ENCODE data around the gene GUCY2F. TPM values are rescaled to one million over a fixed set of nuclear protein-coding genes. Genes with fewer than 3 reads are reported as not detected.

GUCY2F gene
- total and polyA plus RNA-seq, 4 donors, result 0.17 to 0.40 (median 0.24) TPM

DNA sequence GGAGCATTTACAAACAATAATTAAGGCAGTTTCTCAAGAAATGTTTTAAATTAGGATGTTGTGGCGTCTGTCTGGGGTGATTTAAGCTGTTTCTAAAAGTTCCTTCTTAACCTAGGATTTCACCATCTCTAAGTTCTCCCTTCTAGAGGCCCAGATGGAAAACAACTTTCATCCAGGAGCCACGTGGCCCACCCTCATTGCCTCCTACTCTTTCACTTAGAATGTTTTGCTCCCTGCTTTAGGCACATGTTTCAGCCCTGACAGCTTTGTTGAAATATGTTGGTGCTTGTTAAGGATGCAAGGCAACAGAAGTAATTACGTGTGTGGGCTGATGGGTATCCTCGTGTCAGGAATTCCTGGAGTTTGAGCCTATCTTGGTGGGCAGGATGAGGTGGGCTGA is 131.3 kb downstream of the GUCY2F start:
- Histone ChIP-seq H3K4me3 (ENCODE audit: low read depth, low read length) (no peak overlapping the region), H3K4me1 (ENCODE audit: control insufficient read depth, insufficient read depth, low read length) (no peaks in the 10 kb centered on the region), H3K9me3 (ENCODE audit: control insufficient read depth, insufficient read depth, low read length) (no peaks in the 10 kb centered on the region), H3K36me3 (ENCODE audit: control insufficient read depth, insufficient read depth, low read length) (no peaks in the 10 kb centered on the region), H3K27me3 (ENCODE audit: control insufficient read depth, insufficient read depth, low read length) (peaks cover 7% of the 10 kb centered on the region), H3K27ac (ENCODE audit: low read depth, low read length) (no peak overlapping the region)
- 48% methylated on average over 3 of the region's 4 CpGs for WGBS (ENCODE audit: insufficient coverage)
- no peak for DNase-seq (ENCODE audit: low read depth in 4 of 6, low spot score in 6 of 6)

DNA sequence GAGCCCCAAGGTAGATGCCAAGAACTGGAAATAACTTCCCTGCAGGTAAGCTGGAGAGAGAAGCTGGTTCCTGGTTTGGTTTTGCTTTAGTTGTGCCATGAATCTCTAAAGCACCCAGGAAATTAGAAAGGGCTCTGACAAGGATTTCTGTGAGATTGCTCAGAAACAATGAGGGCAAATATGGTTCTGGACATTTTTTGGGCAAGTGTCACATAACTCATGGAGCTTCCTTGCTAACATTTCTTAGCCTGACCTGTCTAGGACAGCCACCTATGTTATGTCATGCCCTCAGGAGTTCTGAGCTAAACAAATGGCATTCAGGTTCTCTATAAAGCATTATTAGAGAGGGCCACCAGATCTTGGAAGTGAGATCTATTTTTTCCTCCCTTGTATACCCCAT is 131.8 kb downstream of the GUCY2F start:
- Histone ChIP-seq H3K36me3 (ENCODE audit: control insufficient read depth, insufficient read depth, low read length) (no peaks in the 10 kb centered on the region), H3K27ac (ENCODE audit: low read depth, low read length) (no peak overlapping the region), H3K27me3 (ENCODE audit: control insufficient read depth, insufficient read depth, low read length) (peaks cover 7% of the 10 kb centered on the region), H3K4me1 (ENCODE audit: control insufficient read depth, insufficient read depth, low read length) (no peaks in the 10 kb centered on the region), H3K4me3 (ENCODE audit: low read depth, low read length) (no peak overlapping the region), H3K9me3 (ENCODE audit: control insufficient read depth, insufficient read depth, low read length) (no peaks in the 10 kb centered on the region)
- DNase-seq (ENCODE audit: low read depth in 4 of 6, low spot score in 6 of 6), result no peak

DNA sequence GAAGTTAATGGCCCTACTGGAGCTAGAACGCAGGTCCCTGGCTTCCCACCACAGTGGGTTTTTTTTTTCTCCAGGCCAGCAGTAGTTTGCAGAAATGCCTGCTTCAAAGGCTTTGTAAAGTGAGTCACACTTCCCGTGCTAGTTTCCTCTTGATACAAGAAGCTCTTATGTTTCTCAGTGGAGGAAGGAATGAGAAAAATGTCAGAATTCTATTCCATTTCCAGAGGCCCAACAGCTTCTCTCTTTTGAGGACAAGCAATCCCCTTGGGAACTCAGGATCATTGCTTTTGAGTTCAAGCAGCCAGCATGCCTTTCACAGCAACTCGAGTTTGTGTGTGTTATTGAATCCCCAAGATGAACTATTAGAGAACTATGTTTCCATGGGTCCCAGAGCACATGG is 134.3 kb downstream of the GUCY2F start:
- Histone ChIP-seq H3K4me1 (ENCODE audit: control insufficient read depth, insufficient read depth, low read length) (no peaks in the 10 kb centered on the region), H3K36me3 (ENCODE audit: control insufficient read depth, insufficient read depth, low read length) (no peaks in the 10 kb centered on the region), H3K4me3 (ENCODE audit: low read depth, low read length) (no peak overlapping the region), H3K27me3 (ENCODE audit: control insufficient read depth, insufficient read depth, low read length) (peaks cover 3% of the 10 kb centered on the region), H3K9me3 (ENCODE audit: control insufficient read depth, insufficient read depth, low read length) (no peaks in the 10 kb centered on the region), H3K27ac (ENCODE audit: low read depth, low read length) (no peak overlapping the region)
- 6% methylated on average over 2 of the region's 3 CpGs for WGBS (ENCODE audit: insufficient coverage)
- DNase-seq (ENCODE audit: low read depth in 4 of 6, low spot score in 6 of 6), result peak in 1 of 6 donors; percentile 16

DNA sequence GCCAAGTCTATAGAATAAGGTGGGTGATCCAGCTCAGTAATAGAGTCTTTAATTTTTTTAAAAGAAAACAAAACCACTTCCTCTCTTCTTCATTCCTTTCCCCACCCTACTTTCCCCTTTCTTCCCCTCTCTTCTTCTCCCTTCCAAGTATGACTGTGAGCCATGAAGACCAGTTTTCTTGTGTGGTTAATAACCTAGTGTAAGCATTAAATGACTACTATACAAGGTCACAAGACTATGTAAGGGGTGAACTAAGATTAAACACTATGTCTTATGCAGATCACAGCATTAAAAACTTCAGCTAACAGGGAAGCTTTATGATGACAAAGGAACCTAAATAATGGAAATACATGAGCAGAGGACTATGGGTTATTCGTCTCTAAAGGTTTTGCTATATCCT is 135.4 kb downstream of the GUCY2F start:
- no CpG with 5 or more reads among the region's 1 CpG for WGBS (ENCODE audit: insufficient coverage)
- H3K9me3 ChIP-seq (ENCODE audit: control insufficient read depth, insufficient read depth, low read length), result no peaks in the 10 kb centered on the region
- H3K4me3 ChIP-seq (ENCODE audit: low read depth, low read length), result no peak overlapping the region
- H3K27ac ChIP-seq (ENCODE audit: low read depth, low read length), result no peak overlapping the region
- no peak for DNase-seq (ENCODE audit: low read depth in 4 of 6, low spot score in 6 of 6)
- H3K4me1 ChIP-seq (ENCODE audit: control insufficient read depth, insufficient read depth, low read length), result no peaks in the 10 kb centered on the region
- H3K27me3 ChIP-seq (ENCODE audit: control insufficient read depth, insufficient read depth, low read length), result no peaks in the 10 kb centered on the region
- no peaks in the 10 kb centered on the region for H3K36me3 ChIP-seq (ENCODE audit: control insufficient read depth, insufficient read depth, low read length)

DNA sequence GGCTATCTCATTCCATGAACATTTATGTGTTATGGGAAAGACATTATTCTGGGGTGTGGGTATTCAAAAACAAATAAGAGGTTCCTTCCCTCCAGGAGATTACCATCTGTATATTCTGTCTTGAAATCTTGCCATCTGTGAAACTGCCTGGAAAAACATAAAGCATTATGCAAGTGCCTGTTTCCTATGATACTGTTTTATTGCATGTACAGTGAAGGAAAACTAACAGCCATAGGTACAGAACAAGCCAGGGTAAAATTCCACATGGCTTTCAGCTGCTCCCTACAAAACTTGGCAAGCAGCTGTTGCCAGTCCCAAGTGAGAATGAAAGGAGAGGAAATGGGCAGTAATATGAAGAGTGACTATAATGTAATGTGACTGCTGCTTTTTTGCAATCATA is 136.0 kb downstream of the GUCY2F start:
- Histone ChIP-seq H3K36me3 (ENCODE audit: control insufficient read depth, insufficient read depth, low read length) (no peaks in the 10 kb centered on the region), H3K4me1 (ENCODE audit: control insufficient read depth, insufficient read depth, low read length) (no peaks in the 10 kb centered on the region), H3K27ac (ENCODE audit: low read depth, low read length) (no peak overlapping the region), H3K27me3 (ENCODE audit: control insufficient read depth, insufficient read depth, low read length) (no peaks in the 10 kb centered on the region), H3K4me3 (ENCODE audit: low read depth, low read length) (no peak overlapping the region), H3K9me3 (ENCODE audit: control insufficient read depth, insufficient read depth, low read length) (no peaks in the 10 kb centered on the region)
- peak in 1 of 6 donors; percentile 10 for DNase-seq (ENCODE audit: low read depth in 4 of 6, low spot score in 6 of 6)

DNA sequence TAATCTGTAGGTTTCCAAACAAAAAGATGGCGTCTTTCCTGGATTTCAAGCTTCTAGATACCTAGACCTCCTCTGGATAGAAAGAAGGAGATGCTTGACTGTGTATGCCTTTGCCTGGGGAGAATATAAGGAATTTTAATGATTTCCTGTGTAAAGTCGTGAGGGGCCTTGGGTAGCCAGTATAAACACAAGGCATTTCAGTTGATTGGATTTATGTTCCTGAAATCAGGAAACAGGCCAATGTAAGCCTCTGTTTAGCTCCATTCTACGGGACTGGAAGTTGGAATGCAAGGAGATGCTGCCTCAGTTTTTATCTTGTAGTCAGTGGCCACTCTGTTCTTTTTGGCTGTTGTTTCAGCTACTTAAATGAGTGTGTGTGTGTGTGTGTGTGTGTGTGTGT is 137.2 kb downstream of the GUCY2F start:
- 0% methylated on average over 1 of the region's 3 CpGs for WGBS (ENCODE audit: insufficient coverage)
- Histone ChIP-seq H3K4me1 (ENCODE audit: control insufficient read depth, insufficient read depth, low read length) (no peaks in the 10 kb centered on the region), H3K9me3 (ENCODE audit: control insufficient read depth, insufficient read depth, low read length) (peaks cover under 1% of the 10 kb centered on the region), H3K27ac (ENCODE audit: low read depth, low read length) (no peak overlapping the region), H3K27me3 (ENCODE audit: control insufficient read depth, insufficient read depth, low read length) (no peaks in the 10 kb centered on the region), H3K36me3 (ENCODE audit: control insufficient read depth, insufficient read depth, low read length) (no peaks in the 10 kb centered on the region), H3K4me3 (ENCODE audit: low read depth, low read length) (no peak overlapping the region)
- no peak for DNase-seq (ENCODE audit: low read depth in 4 of 6, low spot score in 6 of 6)

DNA sequence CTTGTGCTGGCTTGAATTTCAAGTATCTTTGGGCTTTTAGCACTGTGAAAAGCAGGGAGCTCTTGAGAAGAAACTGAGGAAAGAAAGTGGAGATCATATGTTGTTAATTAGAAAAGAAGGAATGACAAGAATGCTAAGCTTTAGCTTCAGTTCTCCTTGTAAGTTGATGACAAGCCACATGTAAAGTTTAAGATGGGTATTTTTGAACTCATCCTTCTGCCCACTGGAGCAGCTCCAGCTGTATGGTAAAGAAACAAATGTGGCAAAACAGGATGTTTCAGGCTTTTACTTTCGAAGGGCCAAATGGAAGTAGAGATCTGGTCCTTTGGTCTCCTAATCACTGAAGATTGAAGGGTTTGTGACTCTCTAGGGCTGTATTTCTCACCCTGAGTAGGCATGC is 137.8 kb downstream of the GUCY2F start:
- Histone ChIP-seq H3K4me3 (ENCODE audit: low read depth, low read length) (no peak overlapping the region), H3K36me3 (ENCODE audit: control insufficient read depth, insufficient read depth, low read length) (no peaks in the 10 kb centered on the region), H3K27ac (ENCODE audit: low read depth, low read length) (no peak overlapping the region), H3K9me3 (ENCODE audit: control insufficient read depth, insufficient read depth, low read length) (peaks cover 2% of the 10 kb centered on the region), H3K4me1 (ENCODE audit: control insufficient read depth, insufficient read depth, low read length) (no peaks in the 10 kb centered on the region), H3K27me3 (ENCODE audit: control insufficient read depth, insufficient read depth, low read length) (no peaks in the 10 kb centered on the region)
- WGBS (ENCODE audit: insufficient coverage), result 100% methylated on average over 1 of the region's 1 CpG
- no peak for DNase-seq (ENCODE audit: low read depth in 4 of 6, low spot score in 6 of 6)

DNA sequence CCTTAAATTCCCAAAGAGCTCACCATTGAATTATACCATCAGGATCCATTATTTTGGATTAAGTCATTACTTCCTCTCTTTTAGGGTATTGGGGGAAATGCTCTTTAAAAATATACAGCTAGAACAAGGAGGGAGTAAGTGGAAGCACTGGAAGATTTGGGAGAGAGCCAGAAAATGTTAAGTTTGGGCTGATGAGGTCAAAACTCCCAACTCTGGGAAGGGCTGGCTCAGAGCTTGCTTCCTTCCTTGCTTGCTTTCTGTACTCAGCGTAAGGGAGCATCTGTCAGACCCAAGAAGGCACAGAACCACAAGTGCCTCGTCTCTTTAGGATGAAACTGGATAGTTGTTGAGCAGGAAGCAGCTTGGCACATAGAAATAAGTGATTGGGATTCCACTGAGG is 138.2 kb downstream of the GUCY2F start:
- no peaks in the 10 kb centered on the region for H3K4me1 ChIP-seq (ENCODE audit: control insufficient read depth, insufficient read depth, low read length)
- H3K27me3 ChIP-seq (ENCODE audit: control insufficient read depth, insufficient read depth, low read length), result no peaks in the 10 kb centered on the region
- no peak overlapping the region for H3K27ac ChIP-seq (ENCODE audit: low read depth, low read length)
- H3K4me3 ChIP-seq (ENCODE audit: low read depth, low read length), result no peak overlapping the region
- H3K9me3 ChIP-seq (ENCODE audit: control insufficient read depth, insufficient read depth, low read length), result peaks cover 2% of the 10 kb centered on the region
- no CpG with 5 or more reads among the region's 2 CpGs for WGBS (ENCODE audit: insufficient coverage)
- no peaks in the 10 kb centered on the region for H3K36me3 ChIP-seq (ENCODE audit: control insufficient read depth, insufficient read depth, low read length)
- no peak for DNase-seq (ENCODE audit: low read depth in 4 of 6, low spot score in 6 of 6)

DNA sequence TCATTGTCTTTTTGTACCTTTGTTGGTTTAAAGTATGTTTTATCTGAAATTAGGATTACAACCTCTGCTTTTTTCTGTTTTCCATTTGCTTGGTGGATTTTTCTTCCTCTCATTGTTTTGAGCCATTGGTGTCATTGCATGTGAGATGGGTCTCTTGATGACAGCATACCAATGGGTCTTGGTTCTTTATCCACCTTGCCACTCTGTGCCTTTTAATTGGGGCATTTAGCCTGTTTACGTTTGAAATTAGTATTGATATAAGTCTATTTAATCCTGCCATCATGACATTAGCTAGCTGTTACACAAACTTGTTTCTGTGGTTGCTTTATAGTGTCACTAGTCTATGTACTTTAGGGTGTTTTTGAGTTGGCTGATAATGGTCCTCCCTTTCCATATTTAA is 145.7 kb downstream of the GUCY2F start:
- DNase-seq (ENCODE audit: low read depth in 4 of 6, low spot score in 6 of 6), result no peak
- Histone ChIP-seq H3K36me3 (ENCODE audit: control insufficient read depth, insufficient read depth, low read length) (no peaks in the 10 kb centered on the region), H3K4me1 (ENCODE audit: control insufficient read depth, insufficient read depth, low read length) (no peaks in the 10 kb centered on the region), H3K27me3 (ENCODE audit: control insufficient read depth, insufficient read depth, low read length) (no peaks in the 10 kb centered on the region), H3K27ac (ENCODE audit: low read depth, low read length) (no peak overlapping the region), H3K9me3 (ENCODE audit: control insufficient read depth, insufficient read depth, low read length) (peaks cover 4% of the 10 kb centered on the region), H3K4me3 (ENCODE audit: low read depth, low read length) (no peak overlapping the region)
- WGBS (ENCODE audit: insufficient coverage), result no CpG with 5 or more reads among the region's 1 CpG

DNA sequence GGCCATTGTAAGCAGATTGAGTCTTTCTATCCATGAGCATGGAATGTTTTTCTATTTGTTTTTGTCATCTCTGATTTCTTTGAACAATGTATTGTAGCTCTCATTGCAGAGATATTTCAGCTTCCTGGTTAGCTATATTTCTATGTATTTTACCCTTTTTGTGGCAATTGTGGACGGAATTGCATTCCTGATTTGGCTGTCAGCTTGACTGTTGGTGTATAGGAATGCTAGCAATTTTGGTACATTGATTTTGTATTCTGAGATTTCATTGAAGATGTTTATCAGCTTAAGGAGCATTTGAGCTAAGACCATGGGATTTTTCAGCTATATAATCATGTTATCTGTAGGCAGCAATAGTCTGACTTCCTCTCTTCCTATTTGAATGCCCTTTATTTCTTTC is 154.6 kb downstream of the GUCY2F start:
- no peaks in the 10 kb centered on the region for H3K4me1 ChIP-seq (ENCODE audit: control insufficient read depth, insufficient read depth, low read length)
- no peak overlapping the region for H3K27ac ChIP-seq (ENCODE audit: low read depth, low read length)
- DNase-seq (ENCODE audit: low read depth in 4 of 6, low spot score in 6 of 6), result no peak
- no peak overlapping the region for H3K4me3 ChIP-seq (ENCODE audit: low read depth, low read length)
- H3K9me3 ChIP-seq (ENCODE audit: control insufficient read depth, insufficient read depth, low read length), result no peaks in the 10 kb centered on the region
- no CpG with 5 or more reads among the region's 1 CpG for WGBS (ENCODE audit: insufficient coverage)
- no peaks in the 10 kb centered on the region for H3K27me3 ChIP-seq (ENCODE audit: control insufficient read depth, insufficient read depth, low read length)
- no peaks in the 10 kb centered on the region for H3K36me3 ChIP-seq (ENCODE audit: control insufficient read depth, insufficient read depth, low read length)
